ENCODE results near the gene TNFRSF18. TPM values are rescaled to one million over a fixed set of nuclear protein-coding genes. Genes with fewer than 3 reads are reported as not detected.

The TNFRSF18 gene
- total RNA-seq, 2 donors from 2014 or later: 0.33 to 0.93 TPM

GRCh38 chr1:1171161-1171545, 35.2 kb downstream of the TNFRSF18 start:
- intact Hi-C loops (cut with DNase I): no loop called here
- no peak for DNase-seq (ENCODE audit: low spot score)

- no peak for DNase-seq (ENCODE audit: low spot score)
- intact Hi-C loops (cut with DNase I): no loop called here
Measured at GRCh38 chr1:1170215-1171091, 35.9 kb downstream of the TNFRSF18 start.

GRCh38 chr1:1169429-1170214, 36.8 kb downstream of the TNFRSF18 start:
- DNase-seq (ENCODE audit: low spot score): no peak
- intact Hi-C loops (cut with DNase I): no loop called here

- intact Hi-C loops (cut with DNase I): no loop called here
- DNase-seq (ENCODE audit: low spot score): no peak
Measured at GRCh38 chr1:1168451-1169411, 37.7 kb downstream of the TNFRSF18 start.

GRCh38 chr1:1167841-1168450, 38.4 kb downstream of the TNFRSF18 start:
- intact Hi-C loops (cut with DNase I): no loop called here
- DNase-seq (ENCODE audit: low spot score): no peak

- no peak for DNase-seq (ENCODE audit: low spot score)
- intact Hi-C loops (cut with DNase I): no loop called here
Measured at GRCh38 chr1:1167398-1167821, 39.0 kb downstream of the TNFRSF18 start.

- DNase-seq (ENCODE audit: low spot score): no peak
- intact Hi-C loops (cut with DNase I): no loop called here
Measured at GRCh38 chr1:1166642-1167397, 39.6 kb downstream of the TNFRSF18 start.

GRCh38 chr1:1165900-1166421, 40.4 kb downstream of the TNFRSF18 start:
- intact Hi-C loops (cut with DNase I): no loop called here
- no peak for DNase-seq (ENCODE audit: low spot score)

GRCh38 chr1:1165485-1165884, 40.9 kb downstream of the TNFRSF18 start:
- intact Hi-C loops (cut with DNase I): no loop called here
- no peak for DNase-seq (ENCODE audit: low spot score)

- intact Hi-C loops (cut with DNase I): no loop called here
- no peak for DNase-seq (ENCODE audit: low spot score)
Measured at GRCh38 chr1:1164701-1165451, 41.5 kb downstream of the TNFRSF18 start.

GRCh38 chr1:1164361-1164700, 42.1 kb downstream of the TNFRSF18 start:
- DNase-seq (ENCODE audit: low spot score): no peak
- intact Hi-C loops (cut with DNase I): no loop called here

GRCh38 chr1:1163538-1164070, 42.8 kb downstream of the TNFRSF18 start:
- no peak for DNase-seq (ENCODE audit: low spot score)
- intact Hi-C loops (cut with DNase I): no loop called here

GRCh38 chr1:1162597-1163537, 43.5 kb downstream of the TNFRSF18 start:
- intact Hi-C loops (cut with DNase I): no loop called here
- no peak for DNase-seq (ENCODE audit: low spot score)

GRCh38 chr1:1161683-1162079, 44.7 kb downstream of the TNFRSF18 start:
- intact Hi-C loops (cut with DNase I): no loop called here
- no peak for DNase-seq (ENCODE audit: low spot score)

GRCh38 chr1:1161078-1161682, 45.2 kb downstream of the TNFRSF18 start:
- no peak for DNase-seq (ENCODE audit: low spot score)
- intact Hi-C loops (cut with DNase I): no loop called here

All from posterior vena cava (tissue), 2 donors.